Measurements from ENCODE around the gene DOCK2. TPM values are rescaled to one million over a fixed set of nuclear protein-coding genes. Genes with fewer than 3 reads are reported as not detected.

The DOCK2 gene
- total and polyA plus RNA-seq, 2 donors (not counting 1 experiment from before 2014, with no cell fraction given): 1.1 to 8.9 TPM

DNA sequence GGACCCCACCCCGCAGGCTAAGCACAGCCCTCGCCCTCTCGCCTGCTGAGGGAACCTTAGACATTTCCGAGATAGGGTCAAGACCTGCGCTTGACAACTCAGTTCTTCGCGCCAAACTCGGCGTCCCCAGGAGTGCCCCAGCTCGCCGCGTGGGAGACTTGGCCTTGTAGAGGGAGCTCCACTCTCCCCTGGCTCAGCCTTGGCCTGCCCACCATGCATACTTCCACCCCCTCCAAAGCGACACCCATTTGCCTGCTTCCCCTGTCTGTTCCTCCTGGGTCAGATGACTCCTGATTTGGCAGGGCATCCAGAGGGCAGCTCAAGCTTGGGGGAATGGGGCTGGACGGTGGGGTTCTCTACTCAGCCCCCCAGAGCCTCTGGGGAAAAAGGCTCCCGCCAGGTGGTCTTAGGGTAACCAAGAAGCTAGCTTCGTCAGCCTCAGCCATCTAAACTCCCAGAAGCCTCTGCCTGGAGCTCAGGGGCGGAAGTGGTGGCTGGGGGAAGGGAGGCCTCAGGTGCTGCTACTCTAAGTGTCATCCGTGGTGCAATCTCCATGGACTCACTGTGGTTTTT, 560 bp downstream of the DOCK2 start:
- Histone ChIP-seq H2AFZ (ENCODE audit: low read length) (peak overlapping the region; percentile 3), H3K4me3 (replicated peaks in 1 of 4; ENCODE audit: control extremely low read depth in 1 of 4, insufficient read depth in 1 of 4, low read depth in 3 of 4, low read length in 4 of 4) (peak overlapping the region in 3 of 4 experiments; percentile 10 to 53 (median 23)), H4K20me1 (ENCODE audit: control insufficient read depth, extremely low read depth, insufficient read depth, low read length) (no peaks in the 10 kb centered on the region), H3K36me3 (ENCODE audit: control insufficient read depth, insufficient read depth, low read length) (no peaks in the 10 kb centered on the region), H3K4me2 (ENCODE audit: extremely low read depth, insufficient read depth, low read length) (peak overlapping the region; percentile 60), H3K27me3 (ENCODE audit: control insufficient read depth, insufficient read depth, low read length) (no peaks in the 10 kb centered on the region), H3K9ac (ENCODE audit: insufficient read depth, low read length) (no peak overlapping the region), H3K4me1 (ENCODE audit: control insufficient read depth, extremely low read depth, insufficient read depth, low read length) (no peaks in the 10 kb centered on the region), H3K27ac (ENCODE audit: insufficient read depth, low read length) (no peak overlapping the region), H3K9me3 (ENCODE audit: control insufficient read depth, insufficient read depth, low read depth, low read length) (no peaks in the 10 kb centered on the region), H3K79me2 (ENCODE audit: control insufficient read depth, insufficient read depth, low read length) (no peaks in the 10 kb centered on the region)
- DNase-seq (ENCODE audit: low read depth in 2 of 2): no peak
- TF ChIP-seq, protein P1, sequence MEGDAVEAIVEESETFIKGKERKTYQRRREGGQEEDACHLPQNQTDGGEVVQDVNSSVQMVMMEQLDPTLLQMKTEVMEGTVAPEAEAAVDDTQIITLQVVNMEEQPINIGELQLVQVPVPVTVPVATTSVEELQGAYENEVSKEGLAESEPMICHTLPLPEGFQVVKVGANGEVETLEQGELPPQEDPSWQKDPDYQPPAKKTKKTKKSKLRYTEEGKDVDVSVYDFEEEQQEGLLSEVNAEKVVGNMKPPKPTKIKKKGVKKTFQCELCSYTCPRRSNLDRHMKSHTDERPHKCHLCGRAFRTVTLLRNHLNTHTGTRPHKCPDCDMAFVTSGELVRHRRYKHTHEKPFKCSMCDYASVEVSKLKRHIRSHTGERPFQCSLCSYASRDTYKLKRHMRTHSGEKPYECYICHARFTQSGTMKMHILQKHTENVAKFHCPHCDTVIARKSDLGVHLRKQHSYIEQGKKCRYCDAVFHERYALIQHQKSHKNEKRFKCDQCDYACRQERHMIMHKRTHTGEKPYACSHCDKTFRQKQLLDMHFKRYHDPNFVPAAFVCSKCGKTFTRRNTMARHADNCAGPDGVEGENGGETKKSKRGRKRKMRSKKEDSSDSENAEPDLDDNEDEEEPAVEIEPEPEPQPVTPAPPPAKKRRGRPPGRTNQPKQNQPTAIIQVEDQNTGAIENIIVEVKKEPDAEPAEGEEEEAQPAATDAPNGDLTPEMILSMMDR (conservative IDR thresholded peaks at IDR 0.05 in 1 of 2, IDR thresholded peaks at IDR 0.05 in 1 of 2; ENCODE audit: low read depth in 1 of 2, low read length in 2 of 2): no peak
- TF ChIP-seq EZH2 (IDR thresholded peaks at IDR 0.05; ENCODE audit: low read length, missing control alignments): no peak

DNA sequence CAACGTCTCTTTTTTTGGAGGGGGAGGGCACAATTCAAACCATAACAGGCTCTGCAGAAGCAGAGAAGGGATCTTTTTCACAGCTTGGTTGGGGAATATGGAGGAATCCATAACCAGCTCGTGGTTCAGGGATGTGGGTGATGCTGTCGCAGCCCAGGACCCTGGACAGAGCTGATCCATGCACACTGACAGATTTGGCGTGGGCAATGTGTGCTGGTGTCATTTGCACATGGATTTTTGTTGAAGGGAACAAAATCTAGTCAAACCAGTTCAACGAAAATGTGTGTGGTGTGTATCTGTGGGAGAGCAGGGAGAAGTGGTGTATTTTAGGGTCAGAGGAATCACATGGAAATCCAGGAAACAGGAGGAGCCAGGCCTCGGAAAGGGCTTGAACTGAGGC, 4.2 kb downstream of the DOCK2 start:
- TF ChIP-seq EZH2 (IDR thresholded peaks at IDR 0.05; ENCODE audit: low read length, missing control alignments): no peak
- TF ChIP-seq, protein P1 (conservative IDR thresholded peaks at IDR 0.05 in 1 of 2, IDR thresholded peaks at IDR 0.05 in 1 of 2; ENCODE audit: low read depth in 1 of 2, low read length in 2 of 2): no peak
- no peak overlapping the region for H3K4me3 ChIP-seq (replicated peaks in 1 of 4; ENCODE audit: control extremely low read depth in 1 of 4, insufficient read depth in 1 of 4, low read depth in 3 of 4, low read length in 4 of 4)
- H3K79me2 ChIP-seq (ENCODE audit: control insufficient read depth, insufficient read depth, low read length): no peaks in the 10 kb centered on the region
- no peak overlapping the region for H3K27ac ChIP-seq (ENCODE audit: insufficient read depth, low read length)
- H3K27me3 ChIP-seq (ENCODE audit: control insufficient read depth, insufficient read depth, low read length): no peaks in the 10 kb centered on the region
- no peaks in the 10 kb centered on the region for H3K4me1 ChIP-seq (ENCODE audit: control insufficient read depth, extremely low read depth, insufficient read depth, low read length)
- H4K20me1 ChIP-seq (ENCODE audit: control insufficient read depth, extremely low read depth, insufficient read depth, low read length): no peaks in the 10 kb centered on the region
- H3K9me3 ChIP-seq (ENCODE audit: control insufficient read depth, insufficient read depth, low read depth, low read length): no peaks in the 10 kb centered on the region
- no peak overlapping the region for H3K9ac ChIP-seq (ENCODE audit: insufficient read depth, low read length)
- H3K4me2 ChIP-seq (ENCODE audit: extremely low read depth, insufficient read depth, low read length): no peak overlapping the region
- DNase-seq (ENCODE audit: low read depth in 2 of 2): peak in 1 of 2 donors; percentile 25
- H3K36me3 ChIP-seq (ENCODE audit: control insufficient read depth, insufficient read depth, low read length): no peaks in the 10 kb centered on the region
- no peak overlapping the region for H2AFZ ChIP-seq (ENCODE audit: low read length)

DNA sequence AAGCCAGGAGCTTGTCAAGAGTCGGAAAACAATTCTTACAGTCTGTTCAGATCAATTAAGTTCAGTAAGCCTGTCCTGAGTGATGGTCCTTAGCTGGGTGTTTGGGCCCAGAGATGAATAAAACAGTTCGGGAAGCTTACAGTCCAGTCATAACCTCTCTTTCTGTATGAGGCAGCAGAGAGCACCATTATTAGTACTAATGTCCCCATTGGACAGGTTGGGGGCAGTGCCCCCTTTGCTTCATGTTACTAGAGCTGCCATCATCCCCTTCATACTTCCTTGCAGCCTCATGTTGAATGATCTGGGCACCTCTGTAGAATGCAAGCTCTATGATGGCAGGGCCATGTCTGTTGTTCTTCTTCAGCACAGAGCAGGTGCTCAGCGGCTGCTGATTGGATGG, 9.8 kb downstream of the DOCK2 start:
- Histone ChIP-seq H3K27ac (ENCODE audit: insufficient read depth, low read length) (no peak overlapping the region), H3K27me3 (ENCODE audit: control insufficient read depth, insufficient read depth, low read length) (no peaks in the 10 kb centered on the region), H2AFZ (ENCODE audit: low read length) (no peak overlapping the region), H3K4me2 (ENCODE audit: extremely low read depth, insufficient read depth, low read length) (no peak overlapping the region), H3K79me2 (ENCODE audit: control insufficient read depth, insufficient read depth, low read length) (no peaks in the 10 kb centered on the region), H3K4me1 (ENCODE audit: control insufficient read depth, extremely low read depth, insufficient read depth, low read length) (peaks cover 7% of the 10 kb centered on the region), H3K4me3 (replicated peaks in 1 of 4; ENCODE audit: control extremely low read depth in 1 of 4, insufficient read depth in 1 of 4, low read depth in 3 of 4, low read length in 4 of 4) (no peak overlapping the region), H3K9ac (ENCODE audit: insufficient read depth, low read length) (no peak overlapping the region), H3K36me3 (ENCODE audit: control insufficient read depth, insufficient read depth, low read length) (no peaks in the 10 kb centered on the region), H3K9me3 (ENCODE audit: control insufficient read depth, insufficient read depth, low read depth, low read length) (no peaks in the 10 kb centered on the region), H4K20me1 (ENCODE audit: control insufficient read depth, extremely low read depth, insufficient read depth, low read length) (no peaks in the 10 kb centered on the region)
- DNase-seq (ENCODE audit: low read depth in 2 of 2): no peak
- TF ChIP-seq EZH2 (IDR thresholded peaks at IDR 0.05; ENCODE audit: low read length, missing control alignments): no peak
- TF ChIP-seq, protein P1 (conservative IDR thresholded peaks at IDR 0.05 in 1 of 2, IDR thresholded peaks at IDR 0.05 in 1 of 2; ENCODE audit: low read depth in 1 of 2, low read length in 2 of 2): no peak

Measured in fibroblast of lung (primary cell).